ENCODE results near the gene UGGT2. TPM values are rescaled to one million over a fixed set of nuclear protein-coding genes. Genes with fewer than 3 reads are reported as not detected.

UGGT2 gene
- total RNA-seq, 1 experiment from 2014 or later, result 34.5 TPM

GRCh38 chr13:95898256-95898655, 154.9 kb downstream of the UGGT2 start:
- H3K4me1 ChIP-seq (ENCODE audit: insufficient read depth, low read length), result no peaks in the 10 kb centered on the region
- H3K4me1 Mint-ChIP-seq, result no peaks in the 10 kb centered on the region
- no peaks in the 10 kb centered on the region for H3K27me3 ChIP-seq (ENCODE audit: insufficient read depth, low read length)
- TF ChIP-seq, protein P1, sequence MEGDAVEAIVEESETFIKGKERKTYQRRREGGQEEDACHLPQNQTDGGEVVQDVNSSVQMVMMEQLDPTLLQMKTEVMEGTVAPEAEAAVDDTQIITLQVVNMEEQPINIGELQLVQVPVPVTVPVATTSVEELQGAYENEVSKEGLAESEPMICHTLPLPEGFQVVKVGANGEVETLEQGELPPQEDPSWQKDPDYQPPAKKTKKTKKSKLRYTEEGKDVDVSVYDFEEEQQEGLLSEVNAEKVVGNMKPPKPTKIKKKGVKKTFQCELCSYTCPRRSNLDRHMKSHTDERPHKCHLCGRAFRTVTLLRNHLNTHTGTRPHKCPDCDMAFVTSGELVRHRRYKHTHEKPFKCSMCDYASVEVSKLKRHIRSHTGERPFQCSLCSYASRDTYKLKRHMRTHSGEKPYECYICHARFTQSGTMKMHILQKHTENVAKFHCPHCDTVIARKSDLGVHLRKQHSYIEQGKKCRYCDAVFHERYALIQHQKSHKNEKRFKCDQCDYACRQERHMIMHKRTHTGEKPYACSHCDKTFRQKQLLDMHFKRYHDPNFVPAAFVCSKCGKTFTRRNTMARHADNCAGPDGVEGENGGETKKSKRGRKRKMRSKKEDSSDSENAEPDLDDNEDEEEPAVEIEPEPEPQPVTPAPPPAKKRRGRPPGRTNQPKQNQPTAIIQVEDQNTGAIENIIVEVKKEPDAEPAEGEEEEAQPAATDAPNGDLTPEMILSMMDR (conservative IDR thresholded peaks at IDR 0.05), result no peak
- H2BK12ac ChIP-seq (ENCODE audit: insufficient read length, low read depth, low read length), result no peak overlapping the region
- no peaks in the 10 kb centered on the region for H3K27me3 Mint-ChIP-seq (ENCODE audit: low read depth)
- H2BK20ac ChIP-seq (ENCODE audit: low read depth, low read length, poor library complexity, severe bottlenecking), result no peak overlapping the region
- no peak overlapping the region for H2AK5ac ChIP-seq (ENCODE audit: insufficient read length, low read length)
- peaks cover 2 to 9% (median 2%) of the 10 kb centered on the region in 3 experiments; a peak in 6 of 7 replicates for H3K36me3 Mint-ChIP-seq (ENCODE audit: insufficient read depth in 1 of 3, low read depth in 3 of 3)
- no peak overlapping the region for H3K27ac Mint-ChIP-seq
- no peak overlapping the region for H4K5ac ChIP-seq (ENCODE audit: insufficient read length, low read depth, low read length)
- H4K8ac ChIP-seq (replicated peaks; ENCODE audit: insufficient read length, low read depth, low read length), result no peak overlapping the region
- H3K9me3 ChIP-seq (ENCODE audit: control insufficient read depth, low read depth, low read length), result no peaks in the 10 kb centered on the region
- WGBS (ENCODE audit: extremely low coverage, insufficient read length, low lambda C conversion rate), result no CpG with 5 or more reads among the region's 1 CpG
- H2BK120ac ChIP-seq (ENCODE audit: low read depth, low read length, poor library complexity, severe bottlenecking), result no peak overlapping the region
- no peak overlapping the region for H3K4ac ChIP-seq (ENCODE audit: low read depth, low read length)
- no peak overlapping the region for H3K14ac ChIP-seq (ENCODE audit: insufficient read depth, low read length)
- no peaks in the 10 kb centered on the region for H3K79me1 ChIP-seq (ENCODE audit: insufficient read depth, low read depth, low read length, poor library complexity, severe bottlenecking)
- H3K23me2 ChIP-seq (ENCODE audit: insufficient read length, low read depth, low read length, poor library complexity, severe bottlenecking), result no peaks in the 10 kb centered on the region
- no peak overlapping the region for H3K23ac ChIP-seq (ENCODE audit: insufficient read length, low read depth, low read length)
- no peaks in the 10 kb centered on the region for H3K9me3 Mint-ChIP-seq
- no peak overlapping the region for H2BK5ac ChIP-seq (ENCODE audit: insufficient read length, low read length)
- DNase-seq, result no peak
- no peak overlapping the region for H2AFZ ChIP-seq (ENCODE audit: low read length)
- no peak overlapping the region for H3K9ac ChIP-seq (ENCODE audit: extremely low read depth, insufficient read length, low read length)
- no peak overlapping the region for H3K4me2 ChIP-seq (ENCODE audit: insufficient read depth, insufficient read length, low read length)
- H4K91ac ChIP-seq (ENCODE audit: insufficient read length, low read depth, low read length), result no peak overlapping the region
- H3T11ph ChIP-seq (ENCODE audit: low read length), result no peak overlapping the region
- no peaks in the 10 kb centered on the region for H4K20me1 ChIP-seq (ENCODE audit: control insufficient read depth, insufficient read depth, insufficient read length)
- H2BK15ac ChIP-seq (ENCODE audit: low read depth, low read length), result no peak overlapping the region
- no peak overlapping the region for H3K18ac ChIP-seq (ENCODE audit: insufficient read length, low read depth, low read length)
- no peak overlapping the region for H3K4me3 Mint-ChIP-seq
- H3K79me2 ChIP-seq (ENCODE audit: insufficient read depth, low read length), result no peaks in the 10 kb centered on the region
- no peak overlapping the region for H3K56ac ChIP-seq (ENCODE audit: insufficient read length, low read depth, low read length)
- no peak overlapping the region for H3K27ac ChIP-seq (ENCODE audit: insufficient read length, low read depth, low read length)
